Upper lobe of left lung (tissue), 6 donors: ENCODE measurements around the gene CCL22. TPM values are rescaled to one million over a fixed set of nuclear protein-coding genes. Genes with fewer than 3 reads are reported as not detected.

Source experiments
- ATAC-seq, 2 donors: fragments of 200-7000 bp; cut with Tn5 transposase; one replicate each; pipeline ENCODE4 v1.9.1; 2022; ENCODE audit warnings: mild to moderate bottlenecking in 2 of 2, moderate library complexity in 2 of 2; ENCODE audit not compliant: low FRiP score in 2 of 2
- DNase-seq, 2 donors: peaks; one replicate each; pipeline ENCODE4 v3.0.0-alpha.2; 2019 to 2020
- H3K27ac ChIP-seq, 4 donors: fragments of 200-600 bp; sonication (generic); one replicate each; pipeline ENCODE4 v1.5.1; 2016 to 2019
- H3K27me3 ChIP-seq, 4 donors: fragments of 200-600 bp; sonication (generic); one replicate each; pipeline ENCODE4 v1.5.1; 2017 to 2019
- H3K36me3 ChIP-seq, 4 donors: fragments of 200-600 bp; sonication (generic); one replicate each; pipeline ENCODE4 v1.5.1; 2016 to 2019
- H3K4me1 ChIP-seq, 4 donors: fragments of 200-600 bp; sonication (generic); one replicate each; pipeline ENCODE4 v1.5.1; 2018 to 2019
- H3K4me3 ChIP-seq, 4 donors: fragments of 200-600 bp; sonication (generic); one replicate each; pipeline ENCODE4 v1.5.1; 2017 to 2019; ENCODE audit warnings: mild to moderate bottlenecking in 2 of 4, moderate library complexity in 1 of 4
- H3K9me3 ChIP-seq, 4 donors: fragments of 200-600 bp; sonication (generic); one replicate each; pipeline ENCODE4 v1.5.1; 2018 to 2019
- EP300 ChIP-seq, 4 donors: sonication (generic); formaldehyde crosslinking; IDR thresholded peaks; one replicate each; pipeline ENCODE4 v1.5.1; 2017; ENCODE audit warnings: antibody characterized with exemption in 4 of 4, control low read depth in 2 of 4
- POLR2A ChIP-seq, 4 donors: fragments of 450-650 bp; IDR thresholded peaks; one replicate each; pipeline ENCODE4 v1.5.1; 2016 to 2017; ENCODE audit warnings: antibody characterized with exemption in 4 of 4, mild to moderate bottlenecking in 2 of 4
- POLR2AphosphoS5 ChIP-seq, 2 donors: sonication (generic); formaldehyde crosslinking; IDR thresholded peaks; one replicate each; pipeline ENCODE4 v1.5.1; 2017; ENCODE audit warnings: antibody characterized with exemption in 2 of 2
- WGBS, 2 donors: methylation state at CpG; one replicate each; pipeline ENCODE4 v1.1.5; 2017 to 2018; 5-methylcytosine and 5-hydroxymethylcytosine counted together
- total RNA-seq, 6 donors: library from RNA; depleted of rRNA in 4 of 6; stranded (reverse); fragments of >200 nt in 4 of 6; gene quantifications; one replicate each; pipeline versions ENCODE4 v1.1.0 to v1.2.1, GENCODE V29; 2016 to 2021
- TF ChIP-seq, protein P1 (sequence below), 6 experiments: fragments of 450-650 bp in 4 of 6; fragments of 200-600 bp in 2 of 6; sonication (generic) in 2 of 6; IDR thresholded peaks; one replicate each; pipeline ENCODE4 v1.5.1; 2016 to 2019; ENCODE audit warnings: antibody characterized with exemption in 6 of 6
- donor health status: DM: no; HTN: no; CAD: no; lungs with moderate emphysema.
- donor health status: DM: no; HTN: yes; CAD: no; lungs with severe emphysema.

The CCL22 gene
- total RNA-seq, 6 donors from 2014 or later: 0.39 to 4.7 (median 0.71) TPM; not detected in 2

DNA sequence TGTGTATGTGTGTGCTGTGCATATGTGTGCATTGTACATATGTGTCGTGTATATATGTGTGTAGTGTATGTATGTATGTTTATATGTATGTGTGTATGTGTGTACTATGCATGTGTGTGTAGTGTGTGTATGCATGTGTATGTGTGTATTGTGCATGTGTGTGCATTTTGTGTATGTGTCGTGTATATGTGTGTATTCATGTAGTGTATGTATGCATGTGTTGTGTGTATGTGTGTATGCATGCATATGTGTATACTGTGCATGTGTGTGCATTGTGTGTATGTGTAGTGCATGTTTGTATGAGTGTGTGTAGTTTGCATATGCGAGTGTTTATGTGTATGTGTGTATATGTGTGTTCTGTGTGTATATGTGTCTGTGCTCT lies 30.5 kb downstream of the CCL22 start:
- no peak overlapping the region for H3K27ac ChIP-seq
- H3K4me3 ChIP-seq: no peak overlapping the region
- 85 to 87% methylated on average over 3 of the region's 3 CpGs for WGBS, 2 donors
- H3K9me3 ChIP-seq: no peaks in the 10 kb centered on the region
- no peaks in the 10 kb centered on the region for H3K27me3 ChIP-seq
- DNase-seq (no peak), ATAC-seq (no peak)
- H3K36me3 ChIP-seq: no peaks in the 10 kb centered on the region
- peaks cover 9 to 23% (median 16%) of the 10 kb centered on the region in 4 donors for H3K4me1 ChIP-seq
- TF ChIP-seq EP300 (IDR thresholded peaks at IDR 0.05): no peak
- no peak for TF ChIP-seq POLR2A (IDR thresholded peaks at IDR 0.05)
- TF ChIP-seq, protein P1, sequence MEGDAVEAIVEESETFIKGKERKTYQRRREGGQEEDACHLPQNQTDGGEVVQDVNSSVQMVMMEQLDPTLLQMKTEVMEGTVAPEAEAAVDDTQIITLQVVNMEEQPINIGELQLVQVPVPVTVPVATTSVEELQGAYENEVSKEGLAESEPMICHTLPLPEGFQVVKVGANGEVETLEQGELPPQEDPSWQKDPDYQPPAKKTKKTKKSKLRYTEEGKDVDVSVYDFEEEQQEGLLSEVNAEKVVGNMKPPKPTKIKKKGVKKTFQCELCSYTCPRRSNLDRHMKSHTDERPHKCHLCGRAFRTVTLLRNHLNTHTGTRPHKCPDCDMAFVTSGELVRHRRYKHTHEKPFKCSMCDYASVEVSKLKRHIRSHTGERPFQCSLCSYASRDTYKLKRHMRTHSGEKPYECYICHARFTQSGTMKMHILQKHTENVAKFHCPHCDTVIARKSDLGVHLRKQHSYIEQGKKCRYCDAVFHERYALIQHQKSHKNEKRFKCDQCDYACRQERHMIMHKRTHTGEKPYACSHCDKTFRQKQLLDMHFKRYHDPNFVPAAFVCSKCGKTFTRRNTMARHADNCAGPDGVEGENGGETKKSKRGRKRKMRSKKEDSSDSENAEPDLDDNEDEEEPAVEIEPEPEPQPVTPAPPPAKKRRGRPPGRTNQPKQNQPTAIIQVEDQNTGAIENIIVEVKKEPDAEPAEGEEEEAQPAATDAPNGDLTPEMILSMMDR (IDR thresholded peaks at IDR 0.05): no peak
- no peak for TF ChIP-seq POLR2AphosphoS5 (IDR thresholded peaks at IDR 0.05)

DNA sequence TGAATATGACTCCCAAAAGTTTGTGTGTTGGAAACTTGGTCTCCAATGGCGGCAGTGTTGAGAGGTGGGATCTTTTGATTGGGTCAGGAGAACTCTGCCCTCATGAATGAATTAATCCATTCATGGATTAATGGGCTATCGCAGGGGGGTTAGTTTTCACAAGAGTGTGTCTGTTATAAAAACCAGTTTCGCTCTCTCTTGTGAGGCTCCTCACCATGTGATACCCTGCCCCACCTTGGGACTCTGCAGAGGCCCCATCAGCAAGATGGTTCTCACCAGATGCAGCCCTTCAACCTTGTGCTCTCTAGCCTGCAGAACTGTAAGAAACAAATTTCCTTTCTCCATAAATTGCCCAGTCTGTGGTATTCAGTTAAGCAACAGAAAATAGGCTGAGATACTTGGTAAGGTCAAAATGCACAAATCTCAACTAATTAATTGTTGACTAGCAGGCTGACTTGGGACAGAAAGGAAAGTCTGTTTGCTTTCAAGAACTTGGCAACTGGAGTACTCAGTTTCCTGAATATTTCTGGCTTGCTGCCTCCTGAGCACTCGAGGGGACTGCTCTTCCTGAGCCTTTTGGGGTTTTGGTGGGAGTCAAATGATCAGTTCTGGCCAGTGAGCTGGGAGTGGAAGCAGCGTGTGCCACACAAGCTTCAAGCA lies 32.2 kb downstream of the CCL22 start:
- no peaks in the 10 kb centered on the region for H3K36me3 ChIP-seq
- H3K27ac ChIP-seq: no peak overlapping the region
- DNase-seq: no peak
- peaks cover 10 to 17% (median 13%) of the 10 kb centered on the region in 4 donors for H3K4me1 ChIP-seq
- ATAC-seq: no peak
- no peaks in the 10 kb centered on the region for H3K27me3 ChIP-seq
- H3K4me3 ChIP-seq: no peak overlapping the region
- TF ChIP-seq POLR2A (IDR thresholded peaks at IDR 0.05) (no peak), POLR2AphosphoS5 (IDR thresholded peaks at IDR 0.05) (no peak), EP300 (IDR thresholded peaks at IDR 0.05) (no peak)
- TF ChIP-seq, protein P1 (IDR thresholded peaks at IDR 0.05): no peak
- H3K9me3 ChIP-seq: no peaks in the 10 kb centered on the region
- 56 to 73% methylated on average over 4 to 5 of the region's 5 CpGs for WGBS, 2 donors

DNA sequence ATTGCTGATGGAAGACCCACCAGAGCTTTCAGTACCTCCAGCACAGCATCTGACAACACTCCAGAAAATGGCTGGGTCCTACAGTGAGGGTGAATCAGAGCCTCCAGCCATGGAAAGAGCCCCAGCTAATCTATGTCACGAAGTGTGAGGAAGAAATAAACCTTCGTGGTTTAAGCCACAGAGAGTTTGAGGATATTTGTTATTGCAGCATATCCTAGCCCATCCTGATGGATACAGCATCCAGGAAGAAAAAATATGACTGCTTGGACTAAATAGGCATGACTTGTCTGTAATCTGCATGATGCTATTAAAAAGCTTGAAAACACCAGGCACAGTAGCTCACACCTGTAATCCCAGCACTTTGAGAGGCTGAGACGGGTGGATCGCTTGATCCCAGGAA lies 32.7 kb downstream of the CCL22 start:
- Histone ChIP-seq H3K27me3 (no peaks in the 10 kb centered on the region), H3K36me3 (no peaks in the 10 kb centered on the region), H3K4me1 (peaks cover 10 to 17% (median 13%) of the 10 kb centered on the region in 4 donors), H3K9me3 (no peaks in the 10 kb centered on the region), H3K4me3 (no peak overlapping the region), H3K27ac (no peak overlapping the region)
- WGBS, 2 donors: 65 to 68% methylated on average over 4 of the region's 4 CpGs
- no peak for ATAC-seq
- TF ChIP-seq, protein P1 (IDR thresholded peaks at IDR 0.05): no peak
- no peak for TF ChIP-seq POLR2A (IDR thresholded peaks at IDR 0.05)
- TF ChIP-seq POLR2AphosphoS5 (IDR thresholded peaks at IDR 0.05): no peak
- no peak for TF ChIP-seq EP300 (IDR thresholded peaks at IDR 0.05)
- no peak for DNase-seq

DNA sequence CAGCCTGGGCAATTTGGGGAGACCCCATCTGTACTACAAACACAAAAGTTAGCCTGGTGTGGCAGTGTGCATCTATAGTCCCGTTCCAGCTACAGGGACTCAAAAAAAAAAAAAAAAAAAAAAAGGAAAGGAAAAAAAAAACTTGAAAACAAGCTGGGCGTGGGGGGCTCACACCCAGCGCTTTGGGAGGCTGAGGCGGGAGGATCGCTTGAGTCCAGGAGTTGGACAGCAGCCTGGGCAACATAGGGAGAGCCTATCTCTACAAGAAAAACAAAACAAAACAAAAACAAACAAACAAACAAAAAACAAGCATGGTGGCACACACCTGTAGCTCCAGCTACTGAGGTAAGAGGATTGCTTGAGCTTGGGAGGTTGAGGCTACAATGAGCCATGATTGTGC lies 33.1 kb downstream of the CCL22 start:
- no peaks in the 10 kb centered on the region for H3K9me3 ChIP-seq
- no peaks in the 10 kb centered on the region for H3K36me3 ChIP-seq
- WGBS, 2 donors: 79 to 90% methylated on average over 5 of the region's 5 CpGs
- no peak for ATAC-seq
- TF ChIP-seq EP300 (IDR thresholded peaks at IDR 0.05) (no peak), POLR2A (IDR thresholded peaks at IDR 0.05) (no peak)
- TF ChIP-seq, protein P1 (IDR thresholded peaks at IDR 0.05): no peak
- no peaks in the 10 kb centered on the region for H3K27me3 ChIP-seq
- no peak for DNase-seq
- peaks cover 10 to 16% (median 12%) of the 10 kb centered on the region in 4 donors for H3K4me1 ChIP-seq
- H3K4me3 ChIP-seq: no peak overlapping the region
- no peak overlapping the region for H3K27ac ChIP-seq

DNA sequence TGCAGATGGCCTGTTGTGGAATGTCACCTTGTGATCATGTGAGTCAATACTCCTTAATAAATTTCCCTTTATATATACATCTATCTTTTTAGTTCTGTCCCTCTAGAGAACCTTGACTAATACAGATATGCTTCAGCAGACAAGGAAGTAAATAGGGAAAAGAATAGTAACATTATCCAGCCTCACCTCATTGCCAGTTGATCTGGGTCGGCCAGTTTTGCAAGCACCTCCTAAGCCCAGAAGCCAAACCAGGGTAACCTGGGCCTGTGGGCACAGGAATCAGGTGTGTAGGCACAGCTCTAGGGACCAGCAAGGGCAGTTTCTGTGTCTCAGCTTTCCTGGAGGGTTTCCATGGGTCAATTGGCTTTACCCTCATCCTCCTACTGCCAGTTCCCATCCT lies 34.1 kb downstream of the CCL22 start:
- Histone ChIP-seq H3K4me1 (peaks cover 10 to 16% (median 11%) of the 10 kb centered on the region in 4 donors), H3K27ac (no peak overlapping the region), H3K27me3 (no peaks in the 10 kb centered on the region), H3K4me3 (no peak overlapping the region), H3K36me3 (no peaks in the 10 kb centered on the region), H3K9me3 (no peaks in the 10 kb centered on the region)
- TF ChIP-seq EP300 (IDR thresholded peaks at IDR 0.05) (no peak), POLR2AphosphoS5 (IDR thresholded peaks at IDR 0.05) (no peak), POLR2A (IDR thresholded peaks at IDR 0.05) (no peak)
- TF ChIP-seq, protein P1 (IDR thresholded peaks at IDR 0.05): no peak
- DNase-seq: no peak
- WGBS, 2 donors: 40 to 78% methylated on average over 1 of the region's 1 CpG
- ATAC-seq: no peak
